ENCODE data around the gene CXCL1.

Gene CXCL1

GRCh38 chr4:73869130-73870055 lies at the start of gene CXCL1:
Gene CXCL1, plus strand, starts transcription at chr4:73869393. Its CDS starts 78 bp downstream, at chr4:73869471.
- no peak for DNase-seq

GRCh38 chr4:73821325-73821724 lies 47.9 kb upstream of the CXCL1 start:
- no peak for DNase-seq

- no peak for DNase-seq
These were observed 46.8 kb upstream of the CXCL1 start for GRCh38 chr4:73822389-73822788.

- no peak for DNase-seq
These were observed 46.2 kb upstream of the CXCL1 start for GRCh38 chr4:73822812-73823504.

- DNase-seq = no peak
These were observed 45.4 kb upstream of the CXCL1 start for GRCh38 chr4:73823760-73824159.

- no peak for DNase-seq
These were observed 40.2 kb upstream of the CXCL1 start for GRCh38 chr4:73828956-73829355.

GRCh38 chr4:73831569-73831968 lies 37.6 kb upstream of the CXCL1 start:
- no peak for DNase-seq

GRCh38 chr4:73832651-73833237 lies 36.4 kb upstream of the CXCL1 start:
- DNase-seq = no peak

- no peak for DNase-seq
These were observed 32.6 kb upstream of the CXCL1 start, which contains the start of gene CXCL6 for GRCh38 chr4:73836373-73837279. Gene CXCL6, plus strand, starts transcription at chr4:73836678. Its CDS starts 73 bp downstream, at chr4:73836751.

- DNase-seq = no peak
These were observed 30.1 kb upstream of the CXCL1 start for GRCh38 chr4:73839071-73839470.

GRCh38 chr4:73839715-73840114 lies 29.5 kb upstream of the CXCL1 start:
- DNase-seq = no peak

GRCh38 chr4:73841243-73841925 lies 27.8 kb upstream of the CXCL1 start:
- DNase-seq = no peak

GRCh38 chr4:73842696-73843095 lies 26.5 kb upstream of the CXCL1 start:
- DNase-seq = no peak

- DNase-seq = no peak
These were observed 25.8 kb upstream of the CXCL1 start for GRCh38 chr4:73843369-73843768.

GRCh38 chr4:73844345-73844744 lies 24.8 kb upstream of the CXCL1 start:
- no peak for DNase-seq

GRCh38 chr4:73844806-73845205 lies 24.4 kb upstream of the CXCL1 start:
- DNase-seq = no peak

GRCh38 chr4:73847526-73848182 lies 21.5 kb upstream of the CXCL1 start:
- DNase-seq = no peak

GRCh38 chr4:73848183-73848777 lies 20.9 kb upstream of the CXCL1 start:
- DNase-seq = no peak

GRCh38 chr4:73850261-73850970 lies 18.8 kb upstream of the CXCL1 start:
- DNase-seq = no peak

GRCh38 chr4:73851293-73851692 lies 17.9 kb upstream of the CXCL1 start:
- no peak for DNase-seq

All from CD4-positive, alpha-beta T cell treated with Interleukin-10 for 1 hour (primary cell).